Measurements from ENCODE around the gene MSTO1.
"Not testable (repeated sequence)": the region's sequence is repeated elsewhere in the genome, so short reads cannot be mapped to it uniquely, and the experiment has no call there.

The MSTO1 gene

GRCh38 chr1:155613226-155613625 lies 3.2 kb downstream of the MSTO1 start:
- DNase-seq (ENCODE audit: low read depth in 2 of 2): not testable (repeated sequence)

GRCh38 chr1:155622191-155622590 lies 12.2 kb downstream of the MSTO1 start:
- DNase-seq (ENCODE audit: low read depth in 2 of 2): no peak

GRCh38 chr1:155623357-155623756 lies 13.3 kb downstream of the MSTO1 start:
- DNase-seq (ENCODE audit: low read depth in 2 of 2): no peak

- DNase-seq (ENCODE audit: low read depth in 2 of 2): not testable (repeated sequence)
Observed at GRCh38 chr1:155626428-155626827, 16.4 kb downstream of the MSTO1 start.

- DNase-seq (ENCODE audit: low read depth in 2 of 2): no peak
Observed at GRCh38 chr1:155636397-155637153, 26.6 kb downstream of the MSTO1 start.

- DNase-seq (ENCODE audit: low read depth in 2 of 2): no peak
Observed at GRCh38 chr1:155640367-155640766, 30.3 kb downstream of the MSTO1 start.

- DNase-seq (ENCODE audit: low read depth in 2 of 2): not testable (repeated sequence)
Observed at GRCh38 chr1:155642559-155643180, 32.7 kb downstream of the MSTO1 start.

- DNase-seq (ENCODE audit: low read depth in 2 of 2): no peak
Observed at GRCh38 chr1:155643230-155643629, 33.2 kb downstream of the MSTO1 start.

GRCh38 chr1:155645034-155645598 lies 35.1 kb downstream of the MSTO1 start:
- no peak for DNase-seq (ENCODE audit: low read depth in 2 of 2)

- DNase-seq (ENCODE audit: low read depth in 2 of 2): no peak
Observed at GRCh38 chr1:155645648-155646047, 35.6 kb downstream of the MSTO1 start.

GRCh38 chr1:155646307-155646706 lies 36.3 kb downstream of the MSTO1 start:
- DNase-seq (ENCODE audit: low read depth in 2 of 2): no peak

GRCh38 chr1:155648207-155649147 lies 38.5 kb downstream of the MSTO1 start:
- peak; percentile 77 to 79 for DNase-seq (ENCODE audit: low read depth in 2 of 2)

- no peak for DNase-seq (ENCODE audit: low read depth in 2 of 2)
Observed at GRCh38 chr1:155649676-155650075, 39.7 kb downstream of the MSTO1 start.

GRCh38 chr1:155650231-155650757 lies 40.3 kb downstream of the MSTO1 start:
- DNase-seq (ENCODE audit: low read depth in 2 of 2): no peak

GRCh38 chr1:155651861-155652661 lies 42.0 kb downstream of the MSTO1 start:
- no peak for DNase-seq (ENCODE audit: low read depth in 2 of 2)

- DNase-seq (ENCODE audit: low read depth in 2 of 2): no peak
Observed at GRCh38 chr1:155652951-155653350, 42.9 kb downstream of the MSTO1 start.

GRCh38 chr1:155657463-155657862 lies 47.4 kb downstream of the MSTO1 start:
- DNase-seq (ENCODE audit: low read depth in 2 of 2): no peak

GRCh38 chr1:155661239-155661638 lies 51.2 kb downstream of the MSTO1 start:
- DNase-seq (ENCODE audit: low read depth in 2 of 2): not testable (repeated sequence)
